Neuronal stem cell (in vitro differentiated cells): ENCODE data around the gene BNIP3.

Experiments
- DNase-seq: peaks from one replicate; pipeline ENCODE4 v3.0.0-alpha.2; 2013; ENCODE audit warnings: low spot score
- H2AFZ ChIP-seq: one replicate; pipeline ENCODE4 v1.6.1; 2013; ENCODE audit warnings: mild to moderate bottlenecking, low read length, inconsistent platforms
- H2AK5ac ChIP-seq: 2 replicates; pipeline ENCODE4 v1.6.1; 2013; ENCODE audit warnings: low read depth, mild to moderate bottlenecking, inconsistent platforms, low read length, moderate library complexity, mixed read lengths
- H2BK120ac ChIP-seq: 2 replicates; pipeline ENCODE4 v1.6.1; 2013; ENCODE audit warnings: low read depth, mild to moderate bottlenecking, inconsistent platforms, low read length, moderate library complexity, mixed read lengths
- H2BK12ac ChIP-seq: one replicate; pipeline ENCODE4 v1.6.1; 2013; ENCODE audit warnings: low read length, inconsistent platforms
- H2BK15ac ChIP-seq: 2 replicates; pipeline ENCODE4 v1.6.1; 2013; ENCODE audit warnings: mild to moderate bottlenecking, low read length, inconsistent platforms, mixed read lengths
- H2BK5ac ChIP-seq: one replicate; pipeline ENCODE4 v1.6.1; 2013; ENCODE audit warnings: inconsistent platforms, mild to moderate bottlenecking, low read length, moderate library complexity
- H3K14ac ChIP-seq: one replicate; pipeline ENCODE4 v1.6.1; 2013; ENCODE audit warnings: low read length, inconsistent platforms
- H3K18ac ChIP-seq: 2 replicates; pipeline ENCODE4 v1.6.1; 2013; ENCODE audit warnings: low read length, inconsistent platforms
- H3K23ac ChIP-seq: 2 replicates; pipeline ENCODE4 v1.6.1; 2013; ENCODE audit warnings: low read depth, mild to moderate bottlenecking, mixed read lengths, low read length, inconsistent platforms; ENCODE audit not compliant: poor library complexity
- H3K27ac ChIP-seq: replicated peaks from 3 replicates; pipeline ENCODE4 v1.5.1; 2013; ENCODE audit warnings: low read length, inconsistent platforms
- H3K27me3 ChIP-seq, 3 experiments: 2 replicates each; pipeline ENCODE4 v1.6.1; 2013; ENCODE audit warnings: low read length in 3 of 3, mild to moderate bottlenecking in 2 of 3, inconsistent platforms in 1 of 3, low read depth in 1 of 3, mixed read lengths in 1 of 3, moderate library complexity in 1 of 3; ENCODE audit not compliant: control insufficient read depth in 3 of 3, insufficient read depth in 3 of 3
- H3K36me3 ChIP-seq, 2 donors: replicated peaks in 1 of 2; 2 replicates each; pipeline ENCODE4 v1.6.1; 2013; ENCODE audit warnings: low read length in 2 of 2; ENCODE audit not compliant: control insufficient read depth in 2 of 2, insufficient read depth in 2 of 2
- H3K4ac ChIP-seq: 2 replicates; pipeline ENCODE4 v1.6.1; 2013; ENCODE audit warnings: inconsistent platforms, mild to moderate bottlenecking, low read length, moderate library complexity
- H3K4me1 ChIP-seq, 2 donors: 1 replicate in 1 of 2; 2 replicates in 1 of 2; pipeline ENCODE4 v1.6.1; 2013; ENCODE audit warnings: low read length in 2 of 2, low read depth in 1 of 2; ENCODE audit not compliant: control insufficient read depth in 2 of 2, insufficient read depth in 1 of 2
- H3K4me2 ChIP-seq: one replicate; pipeline ENCODE4 v1.6.1; 2013; ENCODE audit warnings: mild to moderate bottlenecking, low read length, inconsistent platforms; ENCODE audit not compliant: insufficient read depth, poor library complexity, severe bottlenecking
- H3K4me3 ChIP-seq, 2 donors: 2 replicates each; pipeline ENCODE4 v1.5.1; 2013; ENCODE audit warnings: low read length in 2 of 2, mild to moderate bottlenecking in 2 of 2, inconsistent platforms in 1 of 2, moderate library complexity in 1 of 2
- H3K79me1 ChIP-seq: one replicate; pipeline ENCODE4 v1.6.1; 2013; ENCODE audit warnings: low read depth, mild to moderate bottlenecking, inconsistent platforms, low read length, moderate library complexity
- H3K9ac ChIP-seq: one replicate; pipeline ENCODE4 v1.6.1; 2013; ENCODE audit warnings: mild to moderate bottlenecking, low read depth, low read length, inconsistent platforms; ENCODE audit not compliant: poor library complexity
- H3K9me3 ChIP-seq, 2 donors: replicated peaks in 1 of 2; 2 replicates each; pipeline versions ENCODE3 to v1.6.1; 2013; ENCODE audit warnings: low read length in 2 of 2, mild to moderate bottlenecking in 2 of 2, inconsistent platforms in 1 of 2, low read depth in 1 of 2, mixed read lengths in 1 of 2, moderate library complexity in 1 of 2; ENCODE audit not compliant: control insufficient read depth in 2 of 2, insufficient read depth in 1 of 2
- H4K8ac ChIP-seq: one replicate; pipeline ENCODE4 v1.6.1; 2013; ENCODE audit warnings: low read depth, mild to moderate bottlenecking, inconsistent platforms, low read length, moderate library complexity
- H4K91ac ChIP-seq: one replicate; pipeline ENCODE4 v1.6.1; 2013; ENCODE audit warnings: low read length, low read depth, mild to moderate bottlenecking, inconsistent platforms; ENCODE audit not compliant: poor library complexity
- WGBS, 2 donors: extraction: QIAGEN DNeasy Blood & Tissue Kit; methylation state at CpG; one replicate each; pipeline ENCODE4 v1.1.7; 2013; ENCODE audit warnings: missing lambda C conversion rate in 2 of 2, mixed read lengths in 1 of 2; ENCODE audit not compliant: insufficient read length in 2 of 2, insufficient replicate concordance in 1 of 2; ENCODE audit errors: extremely low coverage in 2 of 2; 5-methylcytosine and 5-hydroxymethylcytosine counted together

Gene BNIP3

GRCh38 chr10:132004052-132004451 is 22.3 kb upstream of the BNIP3 start:
- Histone ChIP-seq H2BK120ac (no peak overlapping the region), H3K4ac (no peak overlapping the region), H4K91ac (no peak overlapping the region), H2BK5ac (no peak overlapping the region), H3K9me3 (no peaks in the 10 kb centered on the region), H2AK5ac (no peak overlapping the region), H3K9ac (no peak overlapping the region), H3K4me3 (no peak overlapping the region), H2BK15ac (no peak overlapping the region), H4K8ac (no peak overlapping the region), H3K18ac (no peak overlapping the region), H3K4me2 (no peak overlapping the region), H3K27me3 (peaks cover 0 to 17% (median 0%) of the 10 kb centered on the region in 3 experiments), H3K4me1 (no peaks in the 10 kb centered on the region), H3K14ac (no peak overlapping the region), H3K36me3 (no peaks in the 10 kb centered on the region), H3K23ac (no peak overlapping the region), H2BK12ac (no peak overlapping the region), H3K79me1 (peaks cover under 1% of the 10 kb centered on the region), H2AFZ (no peak overlapping the region), H3K27ac (no peak overlapping the region)
- no CpG with 5 or more reads among the region's 10 CpGs for WGBS, 2 donors
- DNase-seq, result no peak

GRCh38 chr10:132003282-132003924 is 21.7 kb upstream of the BNIP3 start:
- Histone ChIP-seq H2AFZ (no peak overlapping the region), H3K27me3 (peaks cover 0 to 14% (median 2%) of the 10 kb centered on the region in 3 experiments), H3K4me3 (no peak overlapping the region), H3K23ac (peak overlapping the region; percentile 52), H3K18ac (peak overlapping the region; percentile 64), H3K79me1 (peaks cover 2% of the 10 kb centered on the region), H2BK15ac (no peak overlapping the region), H3K14ac (no peak overlapping the region), H3K4me1 (peaks cover 0 to under 1% of the 10 kb centered on the region in 2 donors), H2AK5ac (no peak overlapping the region), H2BK120ac (no peak overlapping the region), H3K4ac (no peak overlapping the region), H3K27ac (no peak overlapping the region), H3K4me2 (no peak overlapping the region), H3K9ac (no peak overlapping the region), H2BK5ac (no peak overlapping the region), H4K91ac (no peak overlapping the region), H4K8ac (no peak overlapping the region), H2BK12ac (no peak overlapping the region), H3K36me3 (no peaks in the 10 kb centered on the region), H3K9me3 (no peaks in the 10 kb centered on the region)
- WGBS, 2 donors, result no CpG with 5 or more reads among the region's 12 CpGs
- no peak for DNase-seq

GRCh38 chr10:132002004-132002403 is 20.3 kb upstream of the BNIP3 start:
- H3K4me1 ChIP-seq, result peaks cover 7 to 10% of the 10 kb centered on the region in 2 donors
- no peak for DNase-seq
- no peak overlapping the region for H3K27ac ChIP-seq
- H2BK15ac ChIP-seq, result no peak overlapping the region
- H3K4ac ChIP-seq, result no peak overlapping the region
- no peak overlapping the region for H4K8ac ChIP-seq
- H3K36me3 ChIP-seq, result no peaks in the 10 kb centered on the region
- H3K18ac ChIP-seq, result no peak overlapping the region
- no peak overlapping the region for H3K4me2 ChIP-seq
- peaks cover 0 to 9% (median 2%) of the 10 kb centered on the region in 3 experiments for H3K27me3 ChIP-seq
- peaks cover 2% of the 10 kb centered on the region for H3K79me1 ChIP-seq
- H2BK12ac ChIP-seq, result no peak overlapping the region
- H3K9ac ChIP-seq, result no peak overlapping the region
- H2BK120ac ChIP-seq, result no peak overlapping the region
- H2BK5ac ChIP-seq, result no peak overlapping the region
- no peak overlapping the region for H3K23ac ChIP-seq
- no CpG with 5 or more reads among the region's 4 CpGs for WGBS, 2 donors
- no peaks in the 10 kb centered on the region for H3K9me3 ChIP-seq
- no peak overlapping the region for H3K14ac ChIP-seq
- no peak overlapping the region for H3K4me3 ChIP-seq
- H2AK5ac ChIP-seq, result no peak overlapping the region
- peak overlapping the region; percentile 41 for H2AFZ ChIP-seq
- H4K91ac ChIP-seq, result no peak overlapping the region

- H2AFZ ChIP-seq, result peak overlapping the region; percentile 41
- no peak overlapping the region for H2BK120ac ChIP-seq
- H2BK5ac ChIP-seq, result no peak overlapping the region
- H3K27ac ChIP-seq, result no peak overlapping the region
- no peak overlapping the region for H3K4me2 ChIP-seq
- H3K9me3 ChIP-seq, result no peaks in the 10 kb centered on the region
- H3K14ac ChIP-seq, result no peak overlapping the region
- peak overlapping the region; percentile 35 for H3K18ac ChIP-seq
- no peaks in the 10 kb centered on the region for H3K36me3 ChIP-seq
- peaks cover 7 to 10% of the 10 kb centered on the region in 2 donors for H3K4me1 ChIP-seq
- no peak overlapping the region for H3K4ac ChIP-seq
- H2BK15ac ChIP-seq, result no peak overlapping the region
- peaks cover 2% of the 10 kb centered on the region for H3K79me1 ChIP-seq
- no peak overlapping the region for H4K8ac ChIP-seq
- WGBS, 2 donors, result no CpG with 5 or more reads among the region's 15 CpGs
- peaks cover 0 to 6% (median 2%) of the 10 kb centered on the region in 3 experiments for H3K27me3 ChIP-seq
- H3K4me3 ChIP-seq, result no peak overlapping the region
- no peak for DNase-seq
- H3K9ac ChIP-seq, result no peak overlapping the region
- H3K23ac ChIP-seq, result peak overlapping the region; percentile 26
- no peak overlapping the region for H2AK5ac ChIP-seq
- H2BK12ac ChIP-seq, result peak overlapping the region; percentile 63
- H4K91ac ChIP-seq, result no peak overlapping the region
Measured at GRCh38 chr10:132001238-132001972, 19.7 kb upstream of the BNIP3 start.
